Measurements from ENCODE around the gene DEDD2.

DNA sequence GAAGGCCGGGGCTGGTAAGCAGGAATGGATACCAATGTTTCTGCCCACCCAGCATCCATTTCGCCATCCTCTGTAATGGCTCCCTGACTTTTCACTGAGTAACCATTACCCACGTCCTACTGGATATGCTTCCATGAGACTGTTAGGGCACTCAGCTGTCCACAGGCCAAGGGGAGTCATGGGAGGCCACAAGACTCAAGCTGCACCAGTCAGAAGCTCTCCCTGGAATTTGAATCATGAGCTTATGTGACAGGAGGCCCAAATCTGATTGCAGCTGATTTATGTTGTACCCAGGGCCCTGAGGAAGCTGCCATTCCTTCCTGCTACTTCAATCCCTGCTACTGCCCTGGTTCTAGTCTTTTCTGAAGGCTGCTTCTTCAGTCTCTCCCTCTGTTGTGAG is 28.3 kb downstream of the DEDD2 start:
- TF ChIP-seq, protein P1, sequence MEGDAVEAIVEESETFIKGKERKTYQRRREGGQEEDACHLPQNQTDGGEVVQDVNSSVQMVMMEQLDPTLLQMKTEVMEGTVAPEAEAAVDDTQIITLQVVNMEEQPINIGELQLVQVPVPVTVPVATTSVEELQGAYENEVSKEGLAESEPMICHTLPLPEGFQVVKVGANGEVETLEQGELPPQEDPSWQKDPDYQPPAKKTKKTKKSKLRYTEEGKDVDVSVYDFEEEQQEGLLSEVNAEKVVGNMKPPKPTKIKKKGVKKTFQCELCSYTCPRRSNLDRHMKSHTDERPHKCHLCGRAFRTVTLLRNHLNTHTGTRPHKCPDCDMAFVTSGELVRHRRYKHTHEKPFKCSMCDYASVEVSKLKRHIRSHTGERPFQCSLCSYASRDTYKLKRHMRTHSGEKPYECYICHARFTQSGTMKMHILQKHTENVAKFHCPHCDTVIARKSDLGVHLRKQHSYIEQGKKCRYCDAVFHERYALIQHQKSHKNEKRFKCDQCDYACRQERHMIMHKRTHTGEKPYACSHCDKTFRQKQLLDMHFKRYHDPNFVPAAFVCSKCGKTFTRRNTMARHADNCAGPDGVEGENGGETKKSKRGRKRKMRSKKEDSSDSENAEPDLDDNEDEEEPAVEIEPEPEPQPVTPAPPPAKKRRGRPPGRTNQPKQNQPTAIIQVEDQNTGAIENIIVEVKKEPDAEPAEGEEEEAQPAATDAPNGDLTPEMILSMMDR (IDR thresholded peaks at IDR 0.05) = no peak
- TF ChIP-seq POLR2A (IDR thresholded peaks at IDR 0.05) (no peak), POLR2AphosphoS5 (IDR thresholded peaks at IDR 0.05) (no peak), EP300 (IDR thresholded peaks at IDR 0.05) (no peak)
